GM18507 (cell line): ENCODE measurements around the gene SUPT20HL2.

Source experiments
- DNase-seq: peaks from one replicate; pipeline ENCODE4 v3.0.0; 2011; ENCODE audit warnings: low read depth; ENCODE audit not compliant: insufficient read length; ENCODE audit errors: extremely low spot score
- FAIRE-seq: peaks from 2 replicates; lab custom pipeline; 2011; peaks lifted over from hg19 to GRCh38; lab: Jason Lieb, UNC

Gene SUPT20HL2

GRCh38 chrX:24266996-24267395 lies 46.9 kb downstream of the SUPT20HL2 start:
- FAIRE-seq, result no peak

GRCh38 chrX:24264383-24264782 lies 49.5 kb downstream of the SUPT20HL2 start:
- DNase-seq, result no peak

More at GRCh38 chrX:24266996-24267395, 46.9 kb downstream of the SUPT20HL2 start:
- DNase-seq, result no peak

GRCh38 chrX:24262309-24262708 lies 51.6 kb downstream of the SUPT20HL2 start:
- FAIRE-seq (no peak), DNase-seq (no peak)

More at GRCh38 chrX:24264383-24264782, 49.5 kb downstream of the SUPT20HL2 start:
- no peak for FAIRE-seq
